Kasumi-1 (cell line): ENCODE results near the gene COL6A3.

Experiments used
- DNase-seq, 2 experiments: peaks; one replicate each; lab custom pipeline; 2025; lab: John Stamatoyannopoulos, UW

COL6A3 gene, protein sequence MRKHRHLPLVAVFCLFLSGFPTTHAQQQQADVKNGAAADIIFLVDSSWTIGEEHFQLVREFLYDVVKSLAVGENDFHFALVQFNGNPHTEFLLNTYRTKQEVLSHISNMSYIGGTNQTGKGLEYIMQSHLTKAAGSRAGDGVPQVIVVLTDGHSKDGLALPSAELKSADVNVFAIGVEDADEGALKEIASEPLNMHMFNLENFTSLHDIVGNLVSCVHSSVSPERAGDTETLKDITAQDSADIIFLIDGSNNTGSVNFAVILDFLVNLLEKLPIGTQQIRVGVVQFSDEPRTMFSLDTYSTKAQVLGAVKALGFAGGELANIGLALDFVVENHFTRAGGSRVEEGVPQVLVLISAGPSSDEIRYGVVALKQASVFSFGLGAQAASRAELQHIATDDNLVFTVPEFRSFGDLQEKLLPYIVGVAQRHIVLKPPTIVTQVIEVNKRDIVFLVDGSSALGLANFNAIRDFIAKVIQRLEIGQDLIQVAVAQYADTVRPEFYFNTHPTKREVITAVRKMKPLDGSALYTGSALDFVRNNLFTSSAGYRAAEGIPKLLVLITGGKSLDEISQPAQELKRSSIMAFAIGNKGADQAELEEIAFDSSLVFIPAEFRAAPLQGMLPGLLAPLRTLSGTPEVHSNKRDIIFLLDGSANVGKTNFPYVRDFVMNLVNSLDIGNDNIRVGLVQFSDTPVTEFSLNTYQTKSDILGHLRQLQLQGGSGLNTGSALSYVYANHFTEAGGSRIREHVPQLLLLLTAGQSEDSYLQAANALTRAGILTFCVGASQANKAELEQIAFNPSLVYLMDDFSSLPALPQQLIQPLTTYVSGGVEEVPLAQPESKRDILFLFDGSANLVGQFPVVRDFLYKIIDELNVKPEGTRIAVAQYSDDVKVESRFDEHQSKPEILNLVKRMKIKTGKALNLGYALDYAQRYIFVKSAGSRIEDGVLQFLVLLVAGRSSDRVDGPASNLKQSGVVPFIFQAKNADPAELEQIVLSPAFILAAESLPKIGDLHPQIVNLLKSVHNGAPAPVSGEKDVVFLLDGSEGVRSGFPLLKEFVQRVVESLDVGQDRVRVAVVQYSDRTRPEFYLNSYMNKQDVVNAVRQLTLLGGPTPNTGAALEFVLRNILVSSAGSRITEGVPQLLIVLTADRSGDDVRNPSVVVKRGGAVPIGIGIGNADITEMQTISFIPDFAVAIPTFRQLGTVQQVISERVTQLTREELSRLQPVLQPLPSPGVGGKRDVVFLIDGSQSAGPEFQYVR (N-terminal part only)

DNA sequence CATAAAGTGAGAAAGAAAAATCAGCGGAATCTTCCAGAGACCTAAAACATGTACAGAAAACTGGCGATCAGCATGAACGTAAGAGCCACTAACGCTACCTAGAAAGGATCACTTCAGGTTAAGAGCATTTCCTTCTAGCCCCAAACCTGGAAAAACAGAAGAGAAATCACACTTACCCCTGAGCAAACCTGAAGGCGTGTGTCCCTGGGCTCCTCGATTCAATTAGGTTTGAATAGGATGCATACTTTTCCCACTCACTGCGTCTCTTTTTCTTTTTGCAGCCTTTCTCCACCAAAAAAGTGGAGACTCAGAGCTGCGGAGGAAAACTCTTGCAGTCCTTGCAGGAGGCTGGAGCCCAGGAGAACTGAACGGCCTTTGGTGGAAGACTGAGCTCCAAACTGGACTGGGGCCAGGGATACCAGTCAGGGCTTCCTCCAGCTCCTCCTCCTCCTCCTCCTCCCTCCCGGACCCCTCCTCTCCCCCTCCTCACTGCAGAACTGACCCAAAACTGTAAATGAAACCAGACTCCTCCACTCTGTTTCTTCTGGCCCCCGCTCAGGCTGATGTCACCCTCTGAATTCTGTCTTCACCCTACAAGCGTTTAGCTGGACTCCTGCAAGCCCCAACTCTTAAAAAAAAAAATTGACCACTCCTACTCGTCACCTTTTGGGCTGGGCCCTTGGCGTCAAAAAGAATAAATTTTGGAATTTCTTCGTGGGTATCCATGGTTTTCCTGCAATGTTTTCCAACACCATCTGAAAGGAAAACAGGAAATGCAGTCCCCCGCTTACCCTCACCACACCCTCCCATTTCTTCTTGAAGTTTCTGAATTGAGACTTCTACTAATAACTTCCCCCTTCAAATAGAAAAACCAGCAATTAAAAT is at the start of gene COL6A3:
Gene COL6A3, minus strand, starts transcription at position 388 of the 885 bp plus-strand sequence. CDS start 17,347 bp downstream, outside the sequence.
- no peak for DNase-seq

DNA sequence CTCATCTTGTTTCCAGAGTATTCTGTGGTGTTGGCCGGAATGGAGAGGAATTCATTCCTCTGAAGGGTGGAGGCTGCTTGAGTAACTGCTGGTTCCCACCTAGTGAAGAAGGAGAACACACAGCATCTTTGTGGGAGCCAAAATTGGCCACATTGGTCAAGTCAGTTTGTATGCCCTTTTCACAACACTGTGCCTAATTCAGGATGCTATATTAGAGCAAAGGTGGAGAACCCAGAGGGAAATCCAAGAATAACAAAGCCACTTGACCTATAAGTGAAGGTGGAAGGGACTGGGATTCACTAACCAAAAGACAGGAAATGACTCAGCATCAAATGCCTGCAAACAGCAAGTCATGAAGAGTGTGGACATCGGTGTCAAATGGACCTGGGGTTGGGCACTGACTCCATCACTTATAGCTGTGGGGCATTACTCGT is 45.8 kb upstream of the COL6A3 start:
- DNase-seq, result no peak

DNA sequence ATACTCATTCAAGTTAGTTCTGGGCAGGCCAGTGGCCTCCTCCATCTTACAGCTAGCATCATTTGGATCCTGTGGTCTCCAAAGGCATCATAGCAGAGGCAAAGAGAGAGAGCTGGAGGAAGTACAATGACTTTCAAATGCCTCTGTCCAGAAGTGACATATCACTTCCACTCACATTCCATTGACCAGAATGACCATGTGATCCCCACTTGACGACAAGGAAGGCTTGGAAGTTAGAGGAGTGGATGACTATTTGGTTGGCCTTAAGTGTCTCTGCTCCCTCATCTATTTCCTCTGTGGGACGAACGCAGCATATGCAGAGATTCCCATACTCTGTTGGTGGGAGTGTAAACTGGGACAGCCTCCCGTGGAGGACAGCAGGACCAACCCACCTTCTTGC is 45.3 kb upstream of the COL6A3 start:
- DNase-seq, result no peak

DNA sequence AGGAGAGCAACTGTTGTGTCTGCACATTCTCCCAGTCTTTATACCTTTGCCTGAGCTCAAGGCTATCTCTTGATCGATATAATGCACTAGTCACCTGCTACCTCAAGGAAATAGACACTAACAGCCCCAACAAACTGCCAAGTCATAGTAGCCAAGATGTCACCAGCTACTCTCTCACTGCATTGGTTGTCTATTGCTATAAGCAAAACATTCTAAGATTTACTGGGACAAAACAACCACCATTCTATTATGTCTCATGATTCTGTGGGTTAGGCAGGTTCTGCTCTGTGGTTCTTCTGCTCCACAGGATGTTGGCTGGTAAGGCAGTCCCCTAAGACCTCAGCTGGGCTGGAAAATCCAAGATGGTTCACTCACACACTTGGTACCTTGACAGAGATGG is 44.6 kb upstream of the COL6A3 start:
- no peak for DNase-seq

DNA sequence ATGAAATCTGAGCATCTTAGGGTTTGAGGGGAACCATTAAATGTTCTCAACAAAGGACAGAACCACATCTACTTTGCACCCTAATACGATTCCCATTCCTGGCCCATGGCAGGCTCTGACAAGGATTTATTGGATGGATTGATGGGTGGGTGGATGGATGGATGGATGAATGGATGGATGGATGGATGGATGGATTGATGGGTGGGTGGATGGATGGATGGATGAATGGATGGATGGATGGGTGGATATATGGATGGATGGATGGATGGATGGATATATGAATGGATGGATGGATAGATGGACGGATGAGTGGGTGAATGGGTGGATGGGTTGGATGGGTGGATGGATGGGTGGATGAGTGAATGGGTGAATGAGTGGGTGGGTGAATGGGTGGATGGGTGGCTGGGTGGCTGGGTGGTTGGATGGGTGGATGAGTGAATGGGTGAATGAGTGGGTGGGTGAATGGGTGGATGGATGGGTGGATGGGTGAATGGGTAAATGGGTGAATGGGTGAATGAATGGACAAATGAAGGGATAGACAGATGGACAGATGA is 43.5 kb upstream of the COL6A3 start:
- no peak for DNase-seq

DNA sequence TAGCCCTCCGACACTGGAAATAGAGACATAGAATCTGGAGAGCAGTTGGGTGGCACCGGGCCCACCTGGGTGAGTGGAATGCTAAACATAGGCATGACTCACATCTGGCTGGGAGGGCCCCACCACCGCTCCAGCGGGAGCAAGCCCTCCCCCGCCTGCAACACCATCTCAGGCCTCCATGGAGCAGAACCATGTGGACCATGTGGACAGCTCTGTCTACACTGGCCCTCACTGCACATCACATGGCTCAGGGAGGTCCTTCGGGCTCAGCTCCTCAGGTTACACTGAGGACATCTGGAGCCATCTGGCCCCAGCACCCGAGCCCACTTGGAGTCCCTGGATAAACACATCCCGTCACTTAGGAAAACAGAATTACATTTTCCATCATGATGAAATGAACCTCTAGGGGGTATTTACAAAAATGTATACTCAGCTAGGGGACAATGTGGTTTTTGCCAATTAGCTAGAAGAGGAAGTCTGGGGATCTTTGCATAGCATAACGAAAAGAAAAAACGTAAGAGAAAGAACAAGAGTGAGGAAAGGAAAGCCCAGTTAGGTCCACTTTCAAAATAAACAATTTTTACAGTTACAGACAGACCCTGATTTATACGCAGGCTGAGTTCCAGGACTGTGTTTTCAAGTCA is 42.4 kb upstream of the COL6A3 start:
- DNase-seq, result no peak

DNA sequence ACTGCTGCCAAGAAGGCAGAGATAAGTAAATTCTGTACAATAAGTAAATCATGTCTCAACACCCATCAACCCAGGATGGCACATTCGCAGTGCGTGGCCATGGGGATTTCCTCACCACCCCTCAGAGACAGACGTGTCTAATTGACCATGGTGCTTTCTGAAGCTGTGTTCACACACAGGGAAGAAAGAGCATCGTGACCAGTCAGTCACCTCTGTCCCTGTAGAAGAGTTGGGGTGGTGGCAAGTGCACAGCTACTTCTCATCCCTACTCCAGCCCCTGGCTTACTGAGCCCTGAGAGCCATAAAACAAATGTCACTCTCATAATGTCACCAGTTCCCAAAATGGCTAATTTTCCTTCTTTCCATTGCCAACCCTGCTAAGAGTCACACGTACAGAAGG is 41.8 kb upstream of the COL6A3 start:
- no peak for DNase-seq

DNA sequence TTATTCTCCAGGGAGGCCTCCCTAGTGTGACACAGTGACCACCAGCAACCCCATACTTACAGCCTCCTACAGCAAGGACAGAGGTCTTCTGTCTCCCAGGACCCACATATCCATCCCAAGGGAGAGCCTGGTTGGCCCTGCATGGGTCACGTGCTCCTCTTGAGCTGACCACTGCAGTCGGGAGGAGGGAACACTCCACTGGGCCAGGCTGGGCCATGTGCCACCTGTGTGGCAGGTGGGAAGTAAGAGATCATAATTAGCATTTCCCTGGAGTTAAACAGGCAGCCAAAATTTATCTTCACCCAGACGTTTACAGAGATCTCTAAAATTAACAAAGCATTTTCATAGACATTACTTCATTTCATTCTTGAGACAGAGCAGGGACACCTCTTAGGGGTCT is 39.7 kb upstream of the COL6A3 start:
- no peak for DNase-seq

DNA sequence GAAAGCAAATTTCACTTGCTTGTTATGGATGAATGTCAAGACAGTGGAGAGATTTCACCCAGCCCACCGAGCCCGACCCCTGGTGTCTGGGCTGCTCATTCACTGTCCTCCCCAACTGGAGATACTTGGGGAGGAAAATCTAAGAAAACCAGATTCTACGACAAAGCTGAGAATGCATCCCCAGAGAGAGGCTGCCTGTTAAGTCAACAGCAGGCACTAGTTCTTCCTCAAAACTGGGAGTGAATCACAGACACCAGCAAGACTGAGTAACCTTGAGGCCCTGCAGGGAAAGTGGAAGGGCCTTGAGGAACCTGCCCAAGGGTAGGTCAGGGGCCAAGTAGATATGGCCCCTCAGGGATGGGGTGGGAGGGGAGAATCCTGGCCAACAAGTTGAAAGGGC is 38.9 kb upstream of the COL6A3 start:
- DNase-seq, result no peak

DNA sequence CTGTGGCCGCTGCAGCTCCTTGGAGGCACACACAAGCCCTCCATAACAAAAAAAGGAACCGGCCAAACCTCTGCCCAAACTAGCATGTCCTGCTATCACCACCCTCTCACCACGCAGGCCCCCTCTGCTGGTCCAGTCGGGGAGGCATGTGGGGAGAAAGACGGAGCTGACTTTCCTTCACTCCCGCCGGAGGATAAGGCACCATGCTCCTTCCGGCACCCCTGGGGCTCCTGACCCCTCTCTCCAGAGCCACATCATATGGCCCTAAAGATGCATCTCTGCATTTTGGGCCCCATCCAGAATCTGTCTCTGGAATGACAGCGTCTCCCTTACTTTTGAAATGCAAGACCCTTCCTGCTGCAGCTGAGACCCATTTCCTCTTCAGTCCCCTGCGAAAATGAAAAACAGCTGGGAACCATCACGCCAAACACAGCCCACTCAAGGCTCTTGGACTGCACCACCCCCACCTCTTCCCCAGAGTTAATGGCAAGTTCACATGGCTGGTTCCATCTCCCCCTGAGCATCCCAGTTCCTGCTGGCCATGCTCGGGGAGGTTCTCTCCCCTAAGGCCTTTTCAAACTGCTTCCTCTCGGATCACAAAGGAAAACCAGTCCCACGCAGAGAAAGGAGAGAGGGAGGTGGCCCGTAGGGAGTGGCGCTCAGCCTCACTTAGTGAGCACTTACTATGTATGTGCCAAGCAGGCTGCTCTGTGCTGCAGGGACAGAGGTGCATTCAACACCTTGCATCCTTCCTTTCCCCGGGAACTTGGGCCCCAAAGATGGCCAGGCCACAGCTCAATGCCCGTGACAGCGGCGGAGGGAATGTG is 37.9 kb upstream of the COL6A3 start:
- no peak for DNase-seq

DNA sequence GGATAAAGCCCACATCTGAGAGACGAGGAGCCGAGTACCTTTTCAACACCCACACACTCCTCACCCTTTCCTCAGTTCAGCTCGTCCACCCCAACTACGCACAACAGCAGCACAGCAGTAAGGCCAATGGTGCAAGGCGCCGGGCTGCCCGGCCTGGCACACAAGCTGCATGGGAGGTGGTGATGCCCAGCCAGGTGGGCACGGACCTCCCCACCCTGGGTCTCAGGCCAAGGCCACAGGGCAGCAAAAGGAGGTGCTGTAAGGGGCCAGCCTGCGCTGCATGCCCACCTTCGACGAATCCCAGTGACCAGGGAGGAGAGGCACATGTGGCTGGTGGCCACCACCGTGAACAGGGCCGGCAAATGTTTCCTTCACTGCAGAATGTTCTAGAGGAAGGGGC is 36.6 kb upstream of the COL6A3 start:
- no peak for DNase-seq

DNA sequence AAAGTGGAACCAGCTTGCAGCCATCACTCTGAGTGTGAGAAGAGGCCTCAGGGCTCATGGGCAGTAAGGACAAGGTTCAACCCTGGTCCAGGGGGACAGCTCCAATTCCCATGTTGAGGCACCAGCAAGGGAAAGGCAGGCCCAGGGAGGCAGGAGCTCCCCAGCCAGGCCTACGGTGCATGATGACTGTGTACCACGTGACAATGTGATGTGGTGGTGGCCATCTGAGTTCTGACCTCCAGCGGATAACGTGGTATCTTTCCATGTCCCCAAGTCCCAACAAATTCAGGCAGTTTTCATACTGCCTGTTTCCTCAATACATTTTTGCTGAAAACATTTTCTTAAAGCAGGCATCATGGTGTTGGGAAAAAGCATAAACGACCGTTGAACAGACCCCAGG is 36.1 kb upstream of the COL6A3 start:
- no peak for DNase-seq

DNA sequence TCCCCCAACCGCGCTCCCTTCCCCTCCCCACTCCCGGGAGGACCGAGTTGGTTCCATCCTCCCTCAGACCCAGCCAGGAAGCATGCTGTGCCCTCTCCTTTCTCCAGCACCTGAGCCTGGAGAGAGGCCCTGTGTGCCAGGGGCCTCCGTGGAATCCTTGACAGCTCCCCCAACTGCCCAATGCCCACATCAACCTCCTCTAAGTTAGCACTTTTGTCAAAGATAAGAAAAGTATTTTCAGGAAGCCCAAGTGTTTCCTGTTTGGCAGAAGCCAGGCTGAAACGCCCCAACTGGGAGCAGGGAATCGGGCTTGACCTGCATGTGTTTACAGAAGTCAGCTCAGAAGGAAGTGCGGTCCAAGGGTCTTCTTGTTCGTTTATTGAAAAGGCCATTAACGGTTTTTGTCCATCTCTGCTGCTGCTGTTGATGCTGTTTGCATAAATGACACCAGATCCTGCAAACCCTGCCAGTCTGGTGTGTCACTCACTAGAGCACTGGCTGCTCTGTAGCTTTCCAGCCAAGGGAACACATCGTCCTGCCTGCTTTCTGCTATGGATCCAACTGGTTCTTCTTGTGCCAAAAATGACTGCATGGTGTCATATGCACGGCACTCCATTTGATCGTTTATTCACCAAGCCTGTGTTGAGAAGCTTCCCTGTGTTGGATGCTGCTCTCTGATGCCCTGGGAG is 35.4 kb upstream of the COL6A3 start:
- DNase-seq, result no peak

DNA sequence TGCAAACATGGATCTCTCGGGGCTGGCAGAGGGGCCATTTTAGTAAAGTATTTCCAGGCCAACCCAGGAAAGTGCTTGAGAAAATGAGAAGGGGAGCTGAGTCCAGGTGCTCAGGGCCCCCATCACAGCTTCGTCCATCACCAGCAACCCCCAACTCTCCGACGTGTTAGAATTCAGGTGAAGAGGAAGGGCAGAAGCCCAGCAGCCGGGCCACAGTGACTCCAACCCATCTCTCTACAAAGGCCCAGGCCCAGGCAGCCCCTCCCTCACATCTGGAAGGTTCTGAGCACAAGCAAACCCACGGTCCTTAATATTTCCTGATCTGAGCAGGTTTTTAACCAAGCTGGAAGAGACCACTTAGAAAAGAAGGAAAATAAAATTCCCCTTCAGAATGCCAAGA is 34.7 kb upstream of the COL6A3 start:
- no peak for DNase-seq

DNA sequence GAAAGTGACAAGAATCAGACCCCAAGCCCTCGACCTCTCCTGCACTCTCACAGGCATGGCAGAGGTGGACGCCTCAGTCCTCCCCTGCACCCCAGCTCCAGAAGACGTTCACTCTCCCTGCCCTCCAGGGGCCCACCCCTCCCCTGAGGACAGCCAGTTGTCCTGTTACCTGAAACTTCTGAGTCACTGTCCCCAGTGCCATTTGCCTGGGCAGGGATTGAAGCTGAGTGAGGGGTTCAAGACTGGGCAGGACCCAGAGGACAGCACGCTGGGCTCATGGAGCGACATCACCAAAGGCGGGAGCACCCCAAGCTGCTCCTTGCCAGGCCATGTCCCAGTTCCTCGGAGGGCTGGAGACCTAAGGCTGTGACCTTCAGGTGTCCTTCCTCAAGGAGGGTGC is 34.2 kb upstream of the COL6A3 start:
- DNase-seq, result no peak

DNA sequence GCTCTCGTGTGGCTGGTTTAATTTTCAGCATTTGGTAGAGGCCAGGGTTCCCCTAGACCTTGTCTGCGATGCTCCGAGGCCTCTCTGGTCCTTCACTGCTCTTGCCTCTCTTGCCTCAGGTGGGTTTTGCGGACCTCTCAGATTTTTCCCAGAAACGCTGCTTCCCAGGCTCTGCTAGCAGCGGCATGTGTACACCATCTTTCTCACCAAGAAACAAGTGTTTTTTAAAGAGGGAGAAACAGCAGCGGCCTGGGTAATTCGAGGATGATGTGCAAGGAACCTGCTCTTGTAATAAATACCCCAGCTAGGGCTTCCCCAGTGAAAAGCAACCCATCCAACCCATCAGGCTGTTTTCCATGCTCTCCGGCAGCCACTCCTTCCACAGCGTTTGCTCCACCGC is 33.5 kb upstream of the COL6A3 start:
- no peak for DNase-seq

DNA sequence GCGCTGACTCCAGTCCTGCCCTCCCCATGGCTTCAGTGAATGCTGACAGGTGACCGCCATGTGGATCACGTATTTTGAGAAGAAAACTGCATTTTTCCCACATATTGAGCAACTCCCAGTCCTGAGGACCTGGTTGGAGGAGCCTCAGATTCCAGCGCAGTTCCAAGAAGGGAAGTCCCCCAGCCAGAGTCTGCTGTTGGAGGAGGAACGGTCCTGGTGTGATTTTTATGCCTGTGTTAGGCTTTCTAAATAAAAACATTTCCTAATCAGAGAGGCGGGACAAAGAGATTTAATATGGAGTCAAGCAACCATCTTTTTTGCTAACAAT is 32.3 kb upstream of the COL6A3 start:
- DNase-seq, result no peak

DNA sequence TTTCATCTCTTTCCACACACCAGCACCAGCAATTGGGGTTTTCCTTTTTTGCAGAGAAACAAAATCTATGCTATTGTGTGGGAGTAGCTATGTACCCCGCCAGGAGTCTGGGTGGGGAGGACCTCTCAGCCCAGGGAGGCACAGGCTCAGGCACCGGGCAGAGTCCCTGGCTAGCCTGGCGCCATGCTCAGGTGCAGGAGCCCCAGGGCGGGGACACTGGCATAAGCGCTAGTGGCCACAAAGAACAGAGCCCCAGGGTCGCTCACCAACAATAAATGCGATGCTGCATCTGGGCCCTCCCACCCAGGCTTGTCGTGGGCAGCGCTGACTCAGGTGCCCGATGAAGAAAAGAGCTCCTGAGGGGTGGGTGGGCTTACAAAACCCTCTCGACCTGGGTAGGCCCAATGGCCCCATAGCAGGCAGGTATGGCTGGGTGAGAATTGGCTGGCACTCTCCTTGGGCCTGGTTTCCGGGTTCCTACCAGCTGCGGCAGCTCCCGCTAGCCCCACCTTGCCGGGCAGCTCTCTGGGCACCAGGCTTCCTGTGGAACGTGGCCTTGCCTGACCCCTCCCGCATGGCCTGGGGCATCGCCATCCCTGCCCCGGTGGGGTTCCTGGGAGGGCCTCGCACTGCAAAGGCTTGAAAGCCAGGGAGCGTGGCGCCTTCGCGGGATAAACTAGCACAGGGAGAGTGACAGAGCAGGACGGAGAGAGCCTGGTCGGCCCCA is 31.8 kb upstream of the COL6A3 start:
- no peak for DNase-seq

DNA sequence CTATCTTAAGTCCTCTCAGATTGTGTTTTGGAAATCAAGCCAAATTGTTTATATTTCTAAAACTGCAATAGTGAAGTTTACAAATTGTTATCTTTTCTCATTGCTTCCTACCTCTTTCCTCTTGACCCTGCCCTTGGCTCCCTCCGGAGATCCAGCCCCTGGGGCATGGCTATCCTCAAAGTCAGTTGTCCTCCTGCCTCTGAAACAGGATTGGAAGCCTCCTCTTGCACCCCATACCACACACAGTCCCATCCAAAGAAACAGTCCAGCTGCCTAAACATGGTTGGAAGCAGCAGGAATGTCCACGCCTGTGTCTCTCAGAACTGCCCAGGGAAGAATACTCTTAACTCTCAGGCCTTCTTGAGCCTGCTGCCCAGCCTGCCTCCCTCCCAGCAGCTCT is 30.1 kb upstream of the COL6A3 start:
- DNase-seq, result no peak
